Measurements from ENCODE around the gene LGALS14. TPM values are rescaled to one million over a fixed set of nuclear protein-coding genes. Genes with fewer than 3 reads are reported as not detected.

The LGALS14 gene
- total RNA-seq, 1 experiment from 2014 or later = not detected

- TF ChIP-seq CTCF (IDR thresholded peaks at IDR 0.05 in 2 of 3, conservative IDR thresholded peaks at IDR 0.05 in 1 of 3; ENCODE audit: borderline replicate concordance in 1 of 3, insufficient read depth in 1 of 3, low read depth in 2 of 3, low read length in 2 of 3) (no peak), ELF1 (IDR thresholded peaks at IDR 0.05; ENCODE audit: borderline replicate concordance, low read depth) (no peak), FOSL1 (IDR thresholded peaks at IDR 0.05; ENCODE audit: low read depth) (no peak)
Observed at GRCh38 chr19:39754971-39755370, 50.7 kb downstream of the LGALS14 start (continued).

Other genes starting within 250 kb of the LGALS14 start
- gene TIMM50, start 223.6 kb upstream of the LGALS14 start, total RNA-seq (2021; ENCODE audit: unreplicated experiment) = 111 TPM
- gene DLL3, start 205.5 kb upstream of the LGALS14 start, total RNA-seq (2021; ENCODE audit: unreplicated experiment) = 0.17 TPM
- gene SELENOV, start 189.3 kb upstream of the LGALS14 start, total RNA-seq (2021; ENCODE audit: unreplicated experiment) = not detected
- gene EID2B, start 171.6 kb upstream of the LGALS14 start, total RNA-seq (2021; ENCODE audit: unreplicated experiment) = 1.2 TPM
- 11.7 TPM for gene EID2, start 164.3 kb upstream of the LGALS14 start, total RNA-seq (2021; ENCODE audit: unreplicated experiment)
- not detected for gene LGALS13, start 102.0 kb upstream of the LGALS14 start, total RNA-seq (2021; ENCODE audit: unreplicated experiment)
- gene LGALS16, start 48.6 kb upstream of the LGALS14 start, total RNA-seq (2021; ENCODE audit: unreplicated experiment) = not detected
- gene CLC, start 33.5 kb downstream of the LGALS14 start, total RNA-seq (2021; ENCODE audit: unreplicated experiment) = not detected
- gene LEUTX, start 74.4 kb downstream of the LGALS14 start, total RNA-seq (2021; ENCODE audit: unreplicated experiment) = not detected
- 7.3 TPM for gene DYRK1B, start 129.7 kb downstream of the LGALS14 start, total RNA-seq (2021; ENCODE audit: unreplicated experiment)
- gene FBL, start 141.9 kb downstream of the LGALS14 start, total RNA-seq (2021; ENCODE audit: unreplicated experiment) = 554 TPM
- gene FCGBP, start 230.2 kb downstream of the LGALS14 start, total RNA-seq (2021; ENCODE audit: unreplicated experiment) = 5.7 TPM